22Rv1 (cell line): ENCODE measurements around the gene PIK3C2B.

ENCODE experiments used
- ZFX ChIP-seq: fragments of 450-650 bp; IDR thresholded peaks from 2 replicates; pipeline ENCODE4 v1.6.1; 2017; ENCODE audit warnings: antibody characterized with exemption, borderline replicate concordance
- TF ChIP-seq, protein P1 (sequence below): fragments of 450-650 bp; IDR thresholded peaks from 2 replicates; pipeline ENCODE4 v1.5.1; 2017; ENCODE audit warnings: mild to moderate bottlenecking

- TF ChIP-seq, protein P1, sequence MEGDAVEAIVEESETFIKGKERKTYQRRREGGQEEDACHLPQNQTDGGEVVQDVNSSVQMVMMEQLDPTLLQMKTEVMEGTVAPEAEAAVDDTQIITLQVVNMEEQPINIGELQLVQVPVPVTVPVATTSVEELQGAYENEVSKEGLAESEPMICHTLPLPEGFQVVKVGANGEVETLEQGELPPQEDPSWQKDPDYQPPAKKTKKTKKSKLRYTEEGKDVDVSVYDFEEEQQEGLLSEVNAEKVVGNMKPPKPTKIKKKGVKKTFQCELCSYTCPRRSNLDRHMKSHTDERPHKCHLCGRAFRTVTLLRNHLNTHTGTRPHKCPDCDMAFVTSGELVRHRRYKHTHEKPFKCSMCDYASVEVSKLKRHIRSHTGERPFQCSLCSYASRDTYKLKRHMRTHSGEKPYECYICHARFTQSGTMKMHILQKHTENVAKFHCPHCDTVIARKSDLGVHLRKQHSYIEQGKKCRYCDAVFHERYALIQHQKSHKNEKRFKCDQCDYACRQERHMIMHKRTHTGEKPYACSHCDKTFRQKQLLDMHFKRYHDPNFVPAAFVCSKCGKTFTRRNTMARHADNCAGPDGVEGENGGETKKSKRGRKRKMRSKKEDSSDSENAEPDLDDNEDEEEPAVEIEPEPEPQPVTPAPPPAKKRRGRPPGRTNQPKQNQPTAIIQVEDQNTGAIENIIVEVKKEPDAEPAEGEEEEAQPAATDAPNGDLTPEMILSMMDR: no peak
- no peak for TF ChIP-seq ZFX
Observed at GRCh38 chr1:204511366-204511765, 16.8 kb upstream of the PIK3C2B start.
